Measurements from ENCODE around the gene ADD2.

Gene ADD2

GRCh38 chr2:70692256-70692655 lies 75.7 kb downstream of the ADD2 start:
- no peak for DNase-seq

GRCh38 chr2:70691497-70692140 lies 76.4 kb downstream of the ADD2 start:
- DNase-seq = peak; percentile 17

DNA sequence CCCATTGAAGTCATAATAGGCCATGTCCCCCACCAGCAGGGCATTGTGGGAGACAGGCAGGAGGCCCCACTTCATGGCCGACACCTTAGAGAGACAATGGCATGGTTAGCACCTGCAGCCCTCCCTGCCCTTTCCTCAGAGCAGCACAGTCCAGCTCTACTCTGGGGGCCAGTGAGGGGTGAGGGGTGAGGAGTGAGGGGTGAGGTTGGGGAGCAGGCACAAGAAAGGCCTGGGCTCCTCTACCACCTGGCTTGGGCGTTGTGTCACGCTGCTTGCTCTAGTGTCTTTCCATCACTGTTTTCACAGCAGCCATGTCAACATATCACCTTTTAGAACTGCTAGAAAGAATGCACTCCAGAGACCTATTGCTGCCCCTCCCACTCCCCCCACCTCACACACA lies 77.2 kb downstream of the ADD2 start:
- DNase-seq = peak; percentile 8

- no peak for DNase-seq
These were observed 79.6 kb downstream of the ADD2 start for GRCh38 chr2:70688427-70688826.

- DNase-seq = peak; percentile 3
These were observed 80.6 kb downstream of the ADD2 start for GRCh38 chr2:70687461-70687795.

DNA sequence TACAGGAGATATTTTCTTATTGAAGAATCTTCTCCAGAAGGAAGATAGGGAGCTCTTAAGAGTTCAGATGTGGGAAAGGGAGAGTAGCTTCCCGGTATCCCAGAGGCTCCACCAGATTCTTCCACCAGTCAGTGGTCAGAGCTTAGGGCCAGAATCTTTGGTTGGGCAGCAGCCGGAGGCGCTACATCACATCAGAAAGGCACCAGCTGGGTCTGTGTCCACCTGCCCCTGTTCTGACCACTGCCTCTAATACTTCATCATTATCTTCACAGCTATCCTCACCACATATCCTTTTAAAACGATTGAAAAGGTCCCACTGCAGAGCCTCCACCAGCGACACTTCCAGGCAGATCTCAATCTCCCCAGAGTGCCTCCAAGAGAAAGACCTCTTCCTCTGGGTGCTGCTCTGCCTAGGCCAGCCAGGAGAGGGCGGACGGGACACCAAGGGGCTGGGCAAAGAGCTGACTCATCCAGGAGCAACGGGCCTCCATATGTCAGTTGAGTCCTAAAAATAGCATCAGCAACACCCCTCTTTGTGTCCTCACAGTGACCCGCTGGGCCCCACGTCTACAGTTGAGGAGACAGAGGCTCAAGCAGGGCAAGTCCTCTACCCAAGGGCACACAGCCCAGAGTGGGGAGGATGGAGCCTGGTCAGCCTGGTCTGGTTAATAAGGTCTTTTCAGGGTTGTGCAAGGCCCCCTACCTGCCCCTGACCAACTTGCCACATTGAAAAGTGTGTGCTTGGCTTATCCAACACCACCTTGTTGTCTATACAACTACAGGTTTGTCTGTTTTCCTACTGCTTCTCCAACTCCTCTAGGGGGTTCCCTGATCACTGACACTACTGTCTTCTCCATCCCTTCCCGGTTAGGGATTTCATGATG lies 81.2 kb downstream of the ADD2 start:
- peak; percentile 28 for DNase-seq

- DNase-seq = no peak
These were observed 82.2 kb downstream of the ADD2 start for GRCh38 chr2:70685771-70686171.

DNA sequence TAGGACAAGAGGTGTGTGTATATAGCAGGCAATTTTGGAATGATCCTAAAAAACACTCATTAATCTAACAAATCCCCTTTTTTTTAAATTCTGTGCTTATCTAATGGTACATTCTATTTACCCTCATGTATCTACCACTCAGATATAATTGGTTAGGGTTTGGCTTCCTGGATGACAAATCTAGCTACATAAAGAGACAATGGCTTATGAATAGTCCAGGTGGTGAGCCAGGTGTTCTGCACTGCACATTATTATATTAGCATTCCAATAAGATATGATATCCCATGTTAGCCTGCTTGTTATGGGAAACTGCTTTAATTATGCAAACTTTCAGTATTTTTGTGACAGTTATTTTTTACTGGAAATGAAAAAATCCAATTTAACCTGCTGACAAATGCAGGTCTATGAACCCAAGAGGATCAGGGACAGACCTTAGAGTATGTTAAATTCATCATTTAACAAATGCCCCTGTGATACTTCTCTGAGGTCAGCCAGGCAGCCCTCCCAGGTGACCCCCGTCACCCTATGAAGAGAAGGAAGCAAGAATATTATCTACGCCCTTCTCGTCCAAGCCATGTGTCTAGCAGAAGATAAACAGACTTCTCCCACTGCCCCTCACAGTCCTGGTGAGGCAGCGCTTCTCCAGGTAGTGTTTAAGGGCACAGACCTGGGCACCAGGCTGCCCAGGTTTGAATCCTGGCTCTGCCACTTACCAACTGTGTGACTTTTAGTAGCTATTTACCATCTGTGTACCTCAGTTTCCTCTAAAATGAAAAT lies 83.0 kb downstream of the ADD2 start:
- DNase-seq = no peak

GRCh38 chr2:70683455-70683854 lies 84.5 kb downstream of the ADD2 start:
- no peak for DNase-seq

DNA sequence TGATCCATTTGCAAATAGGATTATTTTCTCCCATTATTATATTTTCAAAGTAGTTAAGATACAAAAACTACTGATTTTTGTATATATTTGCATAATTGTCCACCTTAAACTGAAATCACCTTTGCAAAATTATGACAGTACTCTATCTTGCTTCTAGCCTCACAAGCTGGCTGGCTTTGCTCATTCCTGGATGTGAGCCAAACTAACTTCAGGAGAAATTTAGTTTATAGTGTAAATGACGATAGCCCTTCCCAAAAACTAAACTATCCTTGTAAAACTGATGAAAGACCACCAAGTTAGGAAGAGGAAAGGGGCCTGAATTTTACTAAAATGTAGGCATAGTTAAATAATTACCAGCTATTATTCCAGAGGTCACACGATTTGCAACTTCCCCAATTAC lies 87.3 kb downstream of the ADD2 start:
- no peak for DNase-seq

DNA sequence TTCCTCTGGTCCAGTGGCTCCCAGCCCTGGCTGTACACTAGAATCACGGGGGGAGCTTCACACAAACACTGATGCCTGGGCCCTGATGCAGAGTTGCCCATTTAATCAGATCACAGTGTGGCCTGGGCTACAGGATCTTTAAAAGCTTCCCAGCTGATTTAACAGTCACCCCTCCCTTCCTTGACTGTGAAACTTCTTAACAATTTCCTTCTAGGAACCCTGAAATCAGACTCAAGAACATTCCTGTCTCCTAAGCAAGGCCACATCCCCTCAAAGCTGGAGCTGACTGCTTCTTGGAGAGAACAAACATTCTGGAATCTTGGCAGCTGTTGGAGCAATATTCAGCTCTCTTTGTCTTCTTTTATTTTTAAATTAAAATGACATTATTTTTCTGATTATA lies 88.7 kb downstream of the ADD2 start:
- DNase-seq = no peak

DNA sequence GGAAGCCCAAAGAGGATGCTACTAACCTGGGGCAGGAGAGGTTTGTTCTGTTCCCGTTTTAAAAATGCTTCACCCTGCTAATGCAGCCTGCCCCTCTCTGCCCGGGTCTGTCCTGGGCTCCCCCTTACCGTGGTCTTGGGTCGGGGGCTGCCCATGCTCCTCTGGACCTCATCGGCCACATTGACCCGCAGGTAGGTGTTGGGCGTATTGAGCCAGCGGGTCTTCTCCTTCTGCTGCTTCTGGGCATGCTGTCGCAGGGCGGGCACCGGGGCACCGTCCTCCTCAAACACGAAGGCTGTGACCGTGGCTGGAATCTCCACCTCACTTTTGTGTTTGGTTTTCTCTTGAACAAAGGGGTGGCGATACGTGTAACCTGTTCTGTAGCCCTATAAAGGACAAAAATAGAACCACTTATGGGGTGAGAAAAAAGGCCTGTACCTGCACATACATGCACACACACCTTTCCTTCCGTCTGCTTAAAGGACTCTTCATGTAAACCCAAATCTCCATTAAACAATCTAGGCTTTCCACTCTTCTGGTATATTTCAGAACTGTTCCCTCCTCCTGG lies 89.3 kb downstream of the ADD2 start:
- DNase-seq = no peak

DNA sequence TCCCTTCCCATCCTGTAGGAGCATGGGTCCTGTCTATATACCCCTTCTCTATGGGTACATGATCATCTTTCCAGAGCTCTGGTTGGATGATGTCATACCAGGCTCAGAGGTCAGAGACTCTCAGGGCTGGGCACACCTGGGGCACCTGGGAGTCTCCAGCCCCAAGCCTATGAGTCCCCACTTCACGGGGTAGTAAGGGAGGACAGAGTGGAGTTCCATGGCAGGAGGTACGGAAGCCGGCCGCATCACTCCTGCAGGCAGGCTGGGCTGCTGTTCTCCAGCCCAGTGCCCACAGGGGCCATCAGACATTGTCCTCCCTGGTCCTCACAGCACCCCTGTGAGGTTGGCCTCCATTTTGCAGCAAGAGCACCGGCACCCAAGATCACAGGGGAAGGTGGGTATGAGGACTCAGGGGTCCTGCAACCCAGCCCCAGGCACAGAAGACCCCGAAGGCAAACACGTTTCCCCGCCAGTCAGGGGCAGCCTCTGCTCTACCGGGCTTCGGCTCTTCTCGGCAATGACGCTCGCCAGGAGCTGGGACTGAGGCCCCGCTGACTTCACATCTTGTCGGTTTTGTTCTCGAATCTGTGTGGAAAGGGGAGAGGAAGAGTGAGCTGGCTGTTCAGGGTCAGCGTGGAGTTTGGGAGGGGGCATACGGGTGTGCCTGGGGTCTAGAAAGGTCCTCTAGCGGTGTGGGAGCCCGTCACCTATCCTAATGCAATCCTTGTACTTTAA lies 91.5 kb downstream of the ADD2 start:
- no peak for DNase-seq

- no peak for DNase-seq
These were observed 92.1 kb downstream of the ADD2 start for GRCh38 chr2:70675862-70676261.

DNA sequence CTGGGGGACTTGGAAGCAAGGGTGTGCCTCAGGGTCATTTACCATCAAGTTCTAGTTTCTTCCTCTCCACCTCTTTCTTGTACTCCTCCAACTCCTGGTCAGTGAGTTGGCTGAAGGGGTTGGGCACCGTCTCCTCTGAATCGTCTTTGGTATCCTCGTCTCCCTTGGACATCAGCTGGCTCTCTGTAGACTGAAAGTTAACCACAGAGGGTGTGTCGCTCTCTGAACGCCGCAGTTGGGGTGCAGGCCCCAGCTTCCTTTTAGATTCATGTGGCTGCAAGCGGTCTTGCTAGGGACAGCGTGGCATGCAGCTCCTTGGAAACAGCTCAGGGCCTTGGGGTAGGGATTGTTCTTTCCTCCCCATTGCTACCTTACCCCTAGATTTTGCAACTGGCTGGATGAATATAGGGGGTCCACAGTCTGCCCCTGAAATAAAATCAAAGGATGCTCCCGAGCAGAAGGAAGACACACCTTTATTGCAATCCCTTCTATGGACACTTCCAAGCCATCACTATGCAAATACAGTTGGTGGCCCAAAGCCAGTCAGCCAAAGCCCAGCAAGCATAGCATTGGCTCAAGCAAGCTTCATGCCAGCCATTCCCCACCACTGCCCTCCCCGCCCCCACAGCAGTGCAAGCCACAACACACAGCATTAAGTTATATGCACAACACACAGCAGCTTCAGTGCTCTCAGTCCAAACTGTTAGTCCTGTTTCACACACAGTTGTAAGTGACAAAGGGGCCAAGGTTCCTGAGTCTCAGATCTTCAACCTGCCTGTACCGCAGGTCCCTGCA lies 93.2 kb downstream of the ADD2 start:
- DNase-seq = no peak

- no peak for DNase-seq
These were observed 94.9 kb downstream of the ADD2 start for GRCh38 chr2:70673041-70673647.

- no peak for DNase-seq
These were observed 96.8 kb downstream of the ADD2 start for GRCh38 chr2:70671092-70671675.

DNA sequence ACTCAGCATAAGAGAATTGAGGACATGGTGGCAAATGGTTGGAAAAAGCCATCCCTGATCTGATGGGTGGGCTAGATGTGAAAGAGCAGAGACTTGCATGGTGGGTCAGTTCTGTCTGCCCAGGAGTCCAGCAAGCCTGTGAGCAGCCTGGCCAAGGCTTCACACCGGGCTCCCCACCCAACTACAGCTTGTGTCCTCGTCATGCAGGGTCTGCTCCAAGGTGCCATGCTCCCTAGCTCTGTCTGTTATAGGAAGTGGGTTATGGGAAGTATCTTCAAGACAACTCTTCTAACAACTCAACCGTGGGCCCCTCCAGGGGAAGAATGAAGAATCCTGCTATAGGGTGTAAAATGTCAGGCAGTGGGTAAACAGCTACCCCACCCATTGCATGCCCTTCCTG lies 97.4 kb downstream of the ADD2 start:
- no peak for DNase-seq

DNA sequence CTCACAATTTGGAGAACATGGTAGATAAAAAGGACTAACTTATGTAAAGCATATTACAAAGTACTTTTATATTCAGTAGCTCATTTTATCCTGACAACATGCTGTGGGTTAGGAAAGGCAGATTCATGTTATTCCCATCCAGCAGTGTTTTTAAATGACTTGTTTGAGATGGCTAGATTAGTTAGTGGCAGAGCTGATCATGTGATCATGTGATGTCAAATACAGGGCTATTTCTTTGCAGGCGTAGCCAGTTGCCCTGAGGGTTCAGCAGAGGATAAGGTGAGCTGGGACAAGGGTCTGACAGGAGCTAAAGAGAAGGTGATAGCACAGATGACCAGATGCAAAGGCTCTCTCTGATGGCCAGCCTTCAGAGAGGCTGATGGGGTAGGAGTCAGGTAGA lies 97.8 kb downstream of the ADD2 start:
- no peak for DNase-seq

DNA sequence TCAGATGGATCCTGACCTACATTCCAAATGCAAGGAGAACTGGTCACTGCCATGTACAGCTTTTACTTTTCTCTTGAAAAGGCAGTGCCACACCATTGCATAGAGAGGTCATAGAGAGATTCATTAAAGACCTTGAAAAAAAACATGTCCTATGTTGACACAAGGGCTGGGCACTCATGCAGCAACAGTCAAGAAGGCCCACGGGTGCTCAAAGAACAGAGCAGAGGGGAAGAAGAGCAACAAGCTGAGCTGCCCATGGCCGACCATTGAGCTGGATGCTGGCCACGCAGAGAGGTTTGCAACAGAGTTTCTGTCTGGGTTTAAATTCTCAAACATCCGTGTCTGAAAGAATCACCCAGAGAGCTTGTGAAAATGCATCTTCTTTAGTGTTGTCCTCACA lies 99.1 kb downstream of the ADD2 start:
- no peak for DNase-seq

DNA sequence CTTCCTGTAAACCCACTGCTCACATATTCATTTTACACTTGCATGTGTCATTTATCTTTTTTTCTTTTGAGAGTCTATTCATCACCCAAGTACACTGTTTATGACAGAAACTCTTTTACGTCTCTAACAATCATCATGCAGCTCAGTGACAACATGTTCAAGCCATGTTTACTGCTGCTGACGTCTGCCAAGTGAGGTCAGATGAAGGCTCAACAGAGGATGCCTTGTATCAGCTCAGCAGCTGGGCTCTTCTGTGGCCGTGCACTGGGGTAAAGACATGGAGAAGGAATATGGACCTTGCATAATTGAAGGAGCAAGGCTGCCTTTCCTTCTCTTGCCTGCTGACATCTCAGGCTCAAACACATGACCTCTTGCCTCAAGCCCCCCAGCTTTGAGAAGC lies 99.6 kb downstream of the ADD2 start:
- no peak for DNase-seq
